Right lobe of liver (tissue), 6 donors: Measurements from ENCODE around the gene SULT4A1. TPM values are rescaled to one million over a fixed set of nuclear protein-coding genes. Genes with fewer than 3 reads are reported as not detected.

Source experiments
- ATAC-seq, 4 donors: fragments of 200-7000 bp; cut with Tn5 transposase; one replicate each; pipeline ENCODE4 v1.9.1; 2020; ENCODE audit warnings: mild to moderate bottlenecking in 4 of 4, moderate library complexity in 4 of 4
- DNase-seq, 3 donors: peaks; one replicate each; pipeline ENCODE4 v3.0.0-alpha.2; 2020
- H3K27ac ChIP-seq, 3 donors: fragments of 200-600 bp; one replicate each; pipeline ENCODE4 v1.8.0; 2022
- H3K27me3 ChIP-seq, 2 donors: fragments of 200-600 bp; one replicate each; pipeline ENCODE4 v1.8.0; 2022
- H3K36me3 ChIP-seq, 4 donors: fragments of 200-600 bp; sonication (generic) in 1 of 4; one replicate each; pipeline versions ENCODE4 v1.5.1 to v1.8.0; 2017 to 2022; ENCODE audit warnings: control low read depth in 1 of 4
- H3K4me1 ChIP-seq, 4 donors: fragments of 200-600 bp; sonication (generic) in 1 of 4; one replicate each; pipeline versions ENCODE4 v1.5.1 to v1.8.0; 2017 to 2022; ENCODE audit warnings: control low read depth in 1 of 4
- H3K4me3 ChIP-seq, 3 donors: fragments of 200-600 bp; one replicate each; pipeline ENCODE4 v1.8.0; 2022
- H3K9me3 ChIP-seq, 4 donors: fragments of 200-600 bp; sonication (generic) in 1 of 4; one replicate each; pipeline versions ENCODE4 v1.5.1 to v1.8.0; 2017 to 2022; ENCODE audit warnings: control low read depth in 1 of 4
- POLR2A ChIP-seq: fragments of 450-650 bp; IDR thresholded peaks from one replicate; pipeline ENCODE4 v1.6.1; 2017; ENCODE audit warnings: antibody characterized with exemption, mild to moderate bottlenecking
- WGBS: methylation state at CpG from one replicate; pipeline ENCODE4 v1.1.6; 2018; ENCODE audit warnings: low coverage, low lambda C conversion rate; ENCODE audit not compliant: insufficient coverage; ENCODE audit errors: missing lambda C conversion rate; 5-methylcytosine and 5-hydroxymethylcytosine counted together
- intact Hi-C, 2 donors: fragments of 100-400 bp; cut with DNase I; formaldehyde crosslinking; loops; one replicate each; pipeline versions ENCODE4 v1.11.2 to v1.14.1; 2022
- total RNA-seq, 6 experiments: library from RNA; depleted of rRNA in 2 of 6; stranded (reverse); fragments of >200 nt in 2 of 6; fragmentation: NEBNext Ultra II Directional in 3 of 6; extraction: Animal tissue kit (Norgen Biotek cat#: 25700) in 3 of 6; gene quantifications; one replicate each; pipeline versions ENCODE4 v1.1.0 to v1.2.4, GENCODE V29; 2016 to 2023
- TF ChIP-seq, protein P1 (sequence below), 4 donors: fragments of 200-600 bp in 3 of 4; fragments of 450-650 bp in 1 of 4; IDR thresholded peaks; one replicate each; pipeline versions ENCODE4 v1.5.1 to v1.8.0; 2016 to 2022; ENCODE audit warnings: antibody characterized with exemption in 4 of 4, mild to moderate bottlenecking in 2 of 4
- donor health status: DM: no; HTN: yes; CAD: no.
- donor health status: DM: no; HTN: no; CAD: no.
- donor health status: DM: no; HTN: no; CAD: no.
- donor health status: DM: no; HTN: yes; CAD: no.
- donor health status: DM: no; HTN: yes; CAD: no.

SULT4A1 gene
- total RNA-seq, 6 experiments from 2014 or later = 0.09 to 0.20 (median 0.15) TPM; not detected in 2

GRCh38 chr22:43839781-43840180, 22.5 kb downstream of the SULT4A1 start:
- Histone ChIP-seq H3K27ac (no peak overlapping the region), H3K4me1 (no peaks in the 10 kb centered on the region), H3K27me3 (no peaks in the 10 kb centered on the region), H3K36me3 (no peaks in the 10 kb centered on the region), H3K9me3 (no peaks in the 10 kb centered on the region), H3K4me3 (no peak overlapping the region)
- DNase-seq = peak in 1 of 3 donors; percentile 27
- TF ChIP-seq, protein P1, sequence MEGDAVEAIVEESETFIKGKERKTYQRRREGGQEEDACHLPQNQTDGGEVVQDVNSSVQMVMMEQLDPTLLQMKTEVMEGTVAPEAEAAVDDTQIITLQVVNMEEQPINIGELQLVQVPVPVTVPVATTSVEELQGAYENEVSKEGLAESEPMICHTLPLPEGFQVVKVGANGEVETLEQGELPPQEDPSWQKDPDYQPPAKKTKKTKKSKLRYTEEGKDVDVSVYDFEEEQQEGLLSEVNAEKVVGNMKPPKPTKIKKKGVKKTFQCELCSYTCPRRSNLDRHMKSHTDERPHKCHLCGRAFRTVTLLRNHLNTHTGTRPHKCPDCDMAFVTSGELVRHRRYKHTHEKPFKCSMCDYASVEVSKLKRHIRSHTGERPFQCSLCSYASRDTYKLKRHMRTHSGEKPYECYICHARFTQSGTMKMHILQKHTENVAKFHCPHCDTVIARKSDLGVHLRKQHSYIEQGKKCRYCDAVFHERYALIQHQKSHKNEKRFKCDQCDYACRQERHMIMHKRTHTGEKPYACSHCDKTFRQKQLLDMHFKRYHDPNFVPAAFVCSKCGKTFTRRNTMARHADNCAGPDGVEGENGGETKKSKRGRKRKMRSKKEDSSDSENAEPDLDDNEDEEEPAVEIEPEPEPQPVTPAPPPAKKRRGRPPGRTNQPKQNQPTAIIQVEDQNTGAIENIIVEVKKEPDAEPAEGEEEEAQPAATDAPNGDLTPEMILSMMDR (IDR thresholded peaks at IDR 0.05) = no peak
- no peak for TF ChIP-seq POLR2A
- intact Hi-C loops = no loop called here
- ATAC-seq = no peak
- WGBS = 38% methylated on average over 8 of the region's 8 CpGs

GRCh38 chr22:43838571-43839307, 23.6 kb downstream of the SULT4A1 start:
- TF ChIP-seq, protein P1 (IDR thresholded peaks at IDR 0.05) = no peak
- TF ChIP-seq POLR2A = no peak
- Histone ChIP-seq H3K27ac (no peak overlapping the region), H3K4me3 (no peak overlapping the region), H3K27me3 (no peaks in the 10 kb centered on the region), H3K4me1 (no peaks in the 10 kb centered on the region), H3K9me3 (no peaks in the 10 kb centered on the region), H3K36me3 (no peaks in the 10 kb centered on the region)
- 88% methylated on average over 6 of the region's 25 CpGs for WGBS
- ATAC-seq (no peak), DNase-seq (no peak)
- intact Hi-C loops = no loop called here

DNA sequence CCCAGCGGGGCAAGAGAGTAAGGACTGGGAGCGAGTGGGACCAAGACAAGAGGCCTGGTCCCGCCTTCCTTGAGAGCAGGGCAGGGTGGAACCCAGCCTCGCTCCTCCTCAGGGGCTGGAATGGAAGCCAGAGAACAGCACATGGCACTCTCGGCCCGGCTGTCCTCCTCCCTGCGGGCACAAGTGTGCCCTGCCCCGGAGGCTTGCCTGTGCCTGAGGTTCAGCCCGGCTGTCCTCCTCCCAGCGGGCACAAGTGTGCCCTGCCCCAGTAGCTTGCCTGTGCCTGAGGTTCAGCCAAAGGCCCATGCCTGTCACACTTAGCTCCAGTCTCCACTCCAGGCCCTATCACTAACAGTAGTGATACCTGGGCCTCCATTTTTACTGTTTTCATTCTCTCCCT, 24.2 kb downstream of the SULT4A1 start:
- TF ChIP-seq POLR2A = no peak
- TF ChIP-seq, protein P1 (IDR thresholded peaks at IDR 0.05) = no peak
- Histone ChIP-seq H3K27ac (no peak overlapping the region), H3K36me3 (no peaks in the 10 kb centered on the region), H3K4me1 (no peaks in the 10 kb centered on the region), H3K9me3 (no peaks in the 10 kb centered on the region), H3K4me3 (no peak overlapping the region), H3K27me3 (no peaks in the 10 kb centered on the region)
- WGBS = no CpG with 5 or more reads among the region's 10 CpGs
- intact Hi-C loops = no loop called here
- ATAC-seq (no peak), DNase-seq (no peak)

DNA sequence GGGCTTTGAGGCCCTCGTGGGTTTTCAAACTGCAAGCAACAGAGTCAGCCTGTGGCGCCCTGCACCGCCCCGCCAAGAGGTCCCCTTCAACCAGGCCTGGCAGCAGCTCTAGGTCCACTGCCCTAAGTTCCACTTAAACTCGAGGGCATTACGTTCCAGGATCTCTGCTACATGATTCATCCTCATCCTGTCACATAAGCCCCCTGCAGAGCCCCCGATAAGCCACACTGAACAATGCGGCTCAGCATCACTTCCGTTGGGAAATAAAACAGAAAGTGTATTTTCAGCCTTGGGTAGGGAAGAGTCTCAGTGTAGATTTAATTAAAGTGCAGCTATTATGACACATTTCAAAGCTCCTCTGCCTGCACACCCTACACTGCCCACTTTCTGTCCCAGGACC, 24.6 kb downstream of the SULT4A1 start:
- Histone ChIP-seq H3K27ac (no peak overlapping the region), H3K4me1 (no peaks in the 10 kb centered on the region), H3K36me3 (no peaks in the 10 kb centered on the region), H3K4me3 (no peak overlapping the region), H3K9me3 (no peaks in the 10 kb centered on the region), H3K27me3 (no peaks in the 10 kb centered on the region)
- intact Hi-C loops = no loop called here
- ATAC-seq (no peak), DNase-seq (peak in 2 of 3 donors; percentile 14 to 28)
- 64% methylated on average over 6 of the region's 9 CpGs for WGBS
- TF ChIP-seq, protein P1 (IDR thresholded peaks at IDR 0.05) = no peak
- no peak for TF ChIP-seq POLR2A
